SK-N-SH treated with all-trans-retinoic acid at 6 μM for 48 hours (cell line): ENCODE measurements around the gene KCNH1.

ENCODE experiments used
- BACH2 ChIP-seq: fragments of 250-450 bp; sonication (Bioruptor Pico); IDR thresholded peaks from 2 replicates; pipeline ENCODE4 v1.9.0; 2021; ENCODE audit warnings: mild to moderate bottlenecking, borderline replicate concordance
- ESRRG ChIP-seq: fragments of 250-450 bp; sonication (Bioruptor Pico); IDR thresholded peaks from 2 replicates; pipeline ENCODE4 v1.6.1; 2021; ENCODE audit warnings: mild to moderate bottlenecking
- OSR1 ChIP-seq: fragments of 250-450 bp; sonication (Bioruptor Pico); IDR thresholded peaks from 2 replicates; pipeline ENCODE4 v1.8.0; 2022; ENCODE audit warnings: moderate library complexity, mild to moderate bottlenecking, inconsistent platforms
- PPARA ChIP-seq: fragments of 250-450 bp; sonication (Bioruptor Pico); IDR thresholded peaks from 2 replicates; pipeline ENCODE4 v1.5.0; 2020; ENCODE audit warnings: mild to moderate bottlenecking, borderline replicate concordance
- RARB ChIP-seq: fragments of 250-450 bp; sonication (Bioruptor Pico); IDR thresholded peaks from 2 replicates; pipeline ENCODE4 v1.8.0; 2021; ENCODE audit warnings: mild to moderate bottlenecking, moderate library complexity
- SNAI2 ChIP-seq: fragments of 250-450 bp; sonication (Bioruptor Pico); IDR thresholded peaks from 2 replicates; pipeline ENCODE4 v1.5.0; 2020; ENCODE audit warnings: mild to moderate bottlenecking, moderate library complexity
- TOX ChIP-seq: fragments of 250-450 bp; sonication (Bioruptor Pico); IDR thresholded peaks from 2 replicates; pipeline ENCODE4 v1.8.0; 2021; ENCODE audit warnings: mild to moderate bottlenecking, moderate library complexity, borderline replicate concordance
- ZC3H10 ChIP-seq: fragments of 250-450 bp; sonication (Bioruptor Pico); IDR thresholded peaks from 2 replicates; pipeline ENCODE4 v1.5.1; 2021; ENCODE audit warnings: mild to moderate bottlenecking, moderate library complexity
- ZFP3 ChIP-seq: fragments of 250-450 bp; sonication (Bioruptor Pico); IDR thresholded peaks from 2 replicates; pipeline ENCODE4 v1.5.0; 2020; ENCODE audit warnings: mild to moderate bottlenecking, moderate library complexity
- TF ChIP-seq, protein P1 (sequence below): fragments of 250-450 bp; sonication (Bioruptor Pico); IDR thresholded peaks from 2 replicates; pipeline ENCODE4 v1.8.0; 2020; ENCODE audit warnings: mild to moderate bottlenecking, moderate library complexity, borderline replicate concordance
- TF ChIP-seq, protein P2 (sequence below): fragments of 250-450 bp; sonication (Bioruptor Pico); IDR thresholded peaks from 2 replicates; pipeline ENCODE4 v1.8.0; 2021; ENCODE audit warnings: low read depth, mild to moderate bottlenecking, moderate library complexity, borderline replicate concordance
- TF ChIP-seq, protein P3 (sequence below): fragments of 250-450 bp; sonication (Bioruptor Pico); IDR thresholded peaks from 2 replicates; pipeline ENCODE4 v1.5.1; 2020; ENCODE audit warnings: low read depth, mild to moderate bottlenecking, moderate library complexity
- TF ChIP-seq, protein P4 (sequence below): fragments of 250-450 bp; sonication (Bioruptor Pico); IDR thresholded peaks from 2 replicates; pipeline ENCODE4 v1.5.1; 2021; ENCODE audit warnings: mild to moderate bottlenecking, moderate library complexity

DNA sequence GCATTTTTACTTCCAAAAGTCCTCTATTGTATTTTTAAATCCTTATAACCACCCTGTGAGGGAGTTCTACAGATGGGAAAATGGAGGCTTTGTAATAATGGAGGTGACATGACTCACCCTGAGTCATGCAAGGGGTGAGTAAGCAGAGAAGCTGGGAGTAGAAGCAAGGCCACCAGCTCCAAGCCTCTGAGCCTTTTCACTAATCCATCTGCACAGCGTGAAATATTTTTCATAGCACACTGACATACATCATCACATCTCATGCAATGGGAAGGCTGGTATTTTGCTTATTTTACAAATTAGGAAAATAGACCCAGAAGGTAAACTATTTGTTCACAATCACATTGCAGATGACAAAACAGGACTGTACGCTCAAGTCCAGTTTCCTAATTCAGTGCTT lies 96.9 kb downstream of the KCNH1 start:
- TF ChIP-seq ZC3H10 (CRISPR knock-in tag) (peak; percentile 65; the same call in 1 of the 2 replicates), ESRRG (CRISPR knock-in tag) (no peak), ZFP3 (CRISPR knock-in tag) (no peak), RARB (CRISPR knock-in tag) (no peak), TOX (CRISPR knock-in tag) (no peak), BACH2 (CRISPR knock-in tag) (no peak), OSR1 (CRISPR knock-in tag) (no peak), PPARA (no peak), SNAI2 (CRISPR knock-in tag) (no peak)
- TF ChIP-seq, protein P1, sequence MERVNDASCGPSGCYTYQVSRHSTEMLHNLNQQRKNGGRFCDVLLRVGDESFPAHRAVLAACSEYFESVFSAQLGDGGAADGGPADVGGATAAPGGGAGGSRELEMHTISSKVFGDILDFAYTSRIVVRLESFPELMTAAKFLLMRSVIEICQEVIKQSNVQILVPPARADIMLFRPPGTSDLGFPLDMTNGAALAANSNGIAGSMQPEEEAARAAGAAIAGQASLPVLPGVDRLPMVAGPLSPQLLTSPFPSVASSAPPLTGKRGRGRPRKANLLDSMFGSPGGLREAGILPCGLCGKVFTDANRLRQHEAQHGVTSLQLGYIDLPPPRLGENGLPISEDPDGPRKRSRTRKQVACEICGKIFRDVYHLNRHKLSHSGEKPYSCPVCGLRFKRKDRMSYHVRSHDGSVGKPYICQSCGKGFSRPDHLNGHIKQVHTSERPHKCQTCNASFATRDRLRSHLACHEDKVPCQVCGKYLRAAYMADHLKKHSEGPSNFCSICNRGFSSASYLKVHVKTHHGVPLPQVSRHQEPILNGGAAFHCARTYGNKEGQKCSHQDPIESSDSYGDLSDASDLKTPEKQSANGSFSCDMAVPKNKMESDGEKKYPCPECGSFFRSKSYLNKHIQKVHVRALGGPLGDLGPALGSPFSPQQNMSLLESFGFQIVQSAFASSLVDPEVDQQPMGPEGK (CRISPR knock-in tag) = no peak
- TF ChIP-seq, protein P2, sequence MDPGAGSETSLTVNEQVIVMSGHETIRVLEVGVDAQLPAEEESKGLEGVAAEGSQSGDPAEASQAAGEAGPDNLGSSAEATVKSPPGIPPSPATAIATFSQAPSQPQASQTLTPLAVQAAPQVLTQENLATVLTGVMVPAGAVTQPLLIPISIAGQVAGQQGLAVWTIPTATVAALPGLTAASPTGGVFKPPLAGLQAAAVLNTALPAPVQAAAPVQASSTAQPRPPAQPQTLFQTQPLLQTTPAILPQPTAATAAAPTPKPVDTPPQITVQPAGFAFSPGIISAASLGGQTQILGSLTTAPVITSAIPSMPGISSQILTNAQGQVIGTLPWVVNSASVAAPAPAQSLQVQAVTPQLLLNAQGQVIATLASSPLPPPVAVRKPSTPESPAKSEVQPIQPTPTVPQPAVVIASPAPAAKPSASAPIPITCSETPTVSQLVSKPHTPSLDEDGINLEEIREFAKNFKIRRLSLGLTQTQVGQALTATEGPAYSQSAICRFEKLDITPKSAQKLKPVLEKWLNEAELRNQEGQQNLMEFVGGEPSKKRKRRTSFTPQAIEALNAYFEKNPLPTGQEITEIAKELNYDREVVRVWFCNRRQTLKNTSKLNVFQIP (CRISPR knock-in tag) = peak; percentile 30; the same call in 1 of the 2 replicates
- TF ChIP-seq, protein P3, sequence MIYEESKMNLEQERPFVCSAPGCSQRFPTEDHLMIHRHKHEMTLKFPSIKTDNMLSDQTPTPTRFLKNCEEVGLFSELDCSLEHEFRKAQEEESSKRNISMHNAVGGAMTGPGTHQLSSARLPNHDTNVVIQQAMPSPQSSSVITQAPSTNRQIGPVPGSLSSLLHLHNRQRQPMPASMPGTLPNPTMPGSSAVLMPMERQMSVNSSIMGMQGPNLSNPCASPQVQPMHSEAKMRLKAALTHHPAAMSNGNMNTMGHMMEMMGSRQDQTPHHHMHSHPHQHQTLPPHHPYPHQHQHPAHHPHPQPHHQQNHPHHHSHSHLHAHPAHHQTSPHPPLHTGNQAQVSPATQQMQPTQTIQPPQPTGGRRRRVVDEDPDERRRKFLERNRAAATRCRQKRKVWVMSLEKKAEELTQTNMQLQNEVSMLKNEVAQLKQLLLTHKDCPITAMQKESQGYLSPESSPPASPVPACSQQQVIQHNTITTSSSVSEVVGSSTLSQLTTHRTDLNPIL (CRISPR knock-in tag) = no peak
- TF ChIP-seq, protein P4, sequence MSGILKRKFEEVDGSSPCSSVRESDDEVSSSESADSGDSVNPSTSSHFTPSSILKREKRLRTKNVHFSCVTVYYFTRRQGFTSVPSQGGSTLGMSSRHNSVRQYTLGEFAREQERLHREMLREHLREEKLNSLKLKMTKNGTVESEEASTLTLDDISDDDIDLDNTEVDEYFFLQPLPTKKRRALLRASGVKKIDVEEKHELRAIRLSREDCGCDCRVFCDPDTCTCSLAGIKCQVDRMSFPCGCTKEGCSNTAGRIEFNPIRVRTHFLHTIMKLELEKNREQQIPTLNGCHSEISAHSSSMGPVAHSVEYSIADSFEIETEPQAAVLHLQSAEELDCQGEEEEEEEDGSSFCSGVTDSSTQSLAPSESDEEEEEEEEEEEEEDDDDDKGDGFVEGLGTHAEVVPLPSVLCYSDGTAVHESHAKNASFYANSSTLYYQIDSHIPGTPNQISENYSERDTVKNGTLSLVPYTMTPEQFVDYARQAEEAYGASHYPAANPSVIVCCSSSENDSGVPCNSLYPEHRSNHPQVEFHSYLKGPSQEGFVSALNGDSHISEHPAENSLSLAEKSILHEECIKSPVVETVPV (CRISPR knock-in tag) = no peak
